ENCODE results near the gene MAPK8.
"Not testable (repeated sequence)": the region's sequence is repeated elsewhere in the genome, so short reads cannot be mapped to it uniquely, and the experiment has no call there.

MAPK8 gene

DNA sequence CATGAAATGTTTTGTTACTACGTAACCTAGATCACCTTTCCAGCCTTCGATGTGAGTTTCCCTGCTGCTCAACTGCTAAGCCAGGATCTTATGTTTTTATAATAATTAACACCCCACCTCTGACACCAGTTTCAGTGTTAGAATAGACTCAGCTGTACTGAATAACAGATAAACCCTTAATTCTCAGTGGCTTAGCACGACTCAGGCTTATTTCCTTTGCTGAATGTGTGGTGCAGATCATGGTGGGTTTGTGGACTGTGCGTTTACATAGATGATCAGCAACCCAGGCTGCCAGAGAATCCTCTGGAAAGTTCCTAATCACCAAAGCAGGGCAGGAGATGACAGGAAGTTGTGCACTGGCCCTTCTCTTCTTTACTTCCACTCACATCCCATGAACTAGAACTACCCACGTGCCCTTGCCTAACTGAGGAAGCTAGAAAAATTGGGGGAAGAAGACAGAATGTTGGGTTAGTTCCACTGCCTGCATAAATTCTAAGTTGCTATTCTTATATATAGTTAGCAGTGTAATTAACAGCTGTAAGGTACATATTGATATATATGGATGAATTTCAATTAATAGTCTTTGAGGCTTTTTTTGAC is 111.8 kb downstream of the MAPK8 start:
- no peak for DNase-seq (ENCODE audit: low read depth in 2 of 2)

DNA sequence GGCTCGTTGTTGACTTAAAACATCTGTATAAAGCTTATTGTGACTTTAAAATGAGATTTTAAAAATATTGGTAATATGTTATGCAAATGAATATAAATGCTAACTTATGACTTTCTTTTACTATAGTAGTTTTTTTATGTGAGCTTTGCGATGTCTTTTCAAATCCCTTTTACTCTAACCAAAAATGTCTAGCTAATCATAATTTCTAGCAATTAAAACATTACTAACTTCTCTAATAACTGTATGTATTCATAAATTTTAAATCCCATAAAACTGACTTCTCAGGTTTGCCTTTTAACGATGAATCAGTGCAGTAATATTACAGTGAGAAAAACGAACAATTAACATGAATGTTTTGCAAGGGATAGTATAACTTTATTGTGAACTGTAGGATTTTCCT is 113.2 kb downstream of the MAPK8 start:
- no peak for DNase-seq (ENCODE audit: low read depth in 2 of 2)

DNA sequence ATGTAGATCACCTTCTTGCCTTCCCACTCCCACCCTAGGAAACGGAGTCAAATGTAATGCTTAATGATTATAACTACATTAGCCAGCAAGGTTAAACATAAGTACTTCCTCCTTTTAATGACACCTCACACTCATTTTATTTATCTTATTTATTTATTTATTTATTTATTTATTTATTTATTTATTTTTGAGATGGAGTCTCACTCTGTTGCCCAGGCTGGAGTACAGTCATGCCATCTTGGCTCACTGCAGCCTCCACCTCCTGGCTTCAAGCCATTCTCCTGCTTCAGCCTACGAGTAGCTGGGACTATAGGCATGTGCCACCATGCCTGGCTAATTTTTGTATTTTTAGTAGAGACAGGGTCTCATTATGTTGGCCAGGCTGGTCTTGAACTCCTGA is 115.4 kb downstream of the MAPK8 start:
- not testable (repeated sequence) for DNase-seq (ENCODE audit: low read depth in 2 of 2)

DNA sequence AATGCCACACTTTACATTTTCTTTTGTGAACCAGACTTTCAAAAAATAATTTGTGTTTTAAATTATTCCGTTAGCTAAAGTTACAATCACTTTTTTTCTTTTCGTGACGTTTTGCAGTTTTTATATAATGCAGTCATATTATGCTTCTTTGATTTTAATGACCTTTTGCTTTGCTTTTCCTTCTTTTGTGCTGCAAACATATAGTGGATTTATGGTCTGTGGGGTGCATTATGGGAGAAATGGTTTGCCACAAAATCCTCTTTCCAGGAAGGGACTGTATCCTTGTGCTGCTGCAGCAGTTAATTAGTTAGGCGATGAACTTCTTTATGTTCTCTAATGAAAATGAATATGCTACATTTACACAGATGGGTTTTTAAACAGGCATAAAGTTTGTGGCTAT is 117.4 kb downstream of the MAPK8 start:
- no peak for DNase-seq (ENCODE audit: low read depth in 2 of 2)

DNA sequence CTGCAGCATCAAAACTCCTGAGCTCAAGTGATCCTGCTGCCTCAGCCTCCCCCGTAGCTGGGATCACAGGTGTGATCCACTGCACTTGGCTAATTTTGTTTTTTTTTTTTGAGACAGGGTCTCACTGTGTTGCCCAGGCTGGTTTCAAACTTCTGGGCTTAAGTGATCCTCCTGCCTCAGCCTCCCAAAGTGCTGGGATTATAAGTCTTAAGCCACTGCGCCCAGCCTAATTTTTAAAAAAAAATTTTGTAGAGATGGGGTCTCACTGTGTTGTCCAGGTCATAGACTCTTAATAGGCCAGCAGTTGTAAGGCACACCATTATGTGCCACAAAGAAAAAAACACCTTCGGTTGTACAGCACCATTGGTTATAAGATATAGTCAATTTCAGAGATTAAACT is 122.4 kb downstream of the MAPK8 start:
- DNase-seq (ENCODE audit: low read depth in 2 of 2): no peak

DNA sequence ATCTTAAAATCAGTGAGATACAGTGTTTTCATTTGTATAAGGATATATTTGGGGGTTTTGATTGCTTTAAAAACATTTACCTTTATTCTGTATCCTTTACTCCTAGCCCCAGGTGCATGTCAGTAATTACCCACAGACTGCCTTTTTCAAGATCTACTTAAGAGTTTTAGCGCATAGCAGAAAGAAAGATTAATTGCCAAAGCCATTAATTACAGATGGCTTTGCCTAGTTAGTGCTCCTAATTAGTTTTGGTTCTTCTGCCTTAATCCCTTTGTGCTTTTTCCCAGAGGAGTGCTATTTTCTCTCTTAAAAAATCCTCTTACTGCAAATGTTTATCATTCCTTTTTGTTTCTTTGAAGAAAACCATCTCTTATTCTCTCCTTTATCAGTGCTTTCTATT is 122.8 kb downstream of the MAPK8 start:
- DNase-seq (ENCODE audit: low read depth in 2 of 2): no peak

DNA sequence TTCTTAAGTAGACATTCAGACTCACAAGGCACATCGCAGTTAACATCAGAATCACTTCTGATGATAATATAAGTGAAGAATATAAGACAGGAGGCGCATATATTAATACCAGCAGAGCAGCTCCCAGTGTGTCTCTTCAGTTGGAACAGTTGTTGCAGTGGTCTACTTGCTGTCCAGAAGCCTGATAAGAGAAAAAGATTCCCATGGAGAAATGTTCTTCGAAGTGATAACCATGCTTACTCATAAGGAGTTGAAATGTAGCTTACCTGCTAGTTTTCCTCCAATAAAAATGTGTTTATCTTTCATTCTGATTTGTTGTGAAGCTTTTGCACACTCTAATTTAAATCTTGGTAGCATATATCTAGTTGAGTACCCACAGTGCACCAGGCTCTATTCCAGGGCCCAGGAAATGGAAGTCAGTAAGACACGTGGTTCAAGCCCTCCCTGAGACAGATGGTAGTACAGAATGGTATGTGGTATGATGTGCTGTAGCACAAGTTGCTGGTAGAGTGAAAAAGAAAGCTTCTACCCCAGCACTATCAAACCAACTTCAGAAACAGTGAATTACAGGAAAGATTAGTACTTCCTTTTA is 124.0 kb downstream of the MAPK8 start:
- DNase-seq (ENCODE audit: low read depth in 2 of 2): no peak

DNA sequence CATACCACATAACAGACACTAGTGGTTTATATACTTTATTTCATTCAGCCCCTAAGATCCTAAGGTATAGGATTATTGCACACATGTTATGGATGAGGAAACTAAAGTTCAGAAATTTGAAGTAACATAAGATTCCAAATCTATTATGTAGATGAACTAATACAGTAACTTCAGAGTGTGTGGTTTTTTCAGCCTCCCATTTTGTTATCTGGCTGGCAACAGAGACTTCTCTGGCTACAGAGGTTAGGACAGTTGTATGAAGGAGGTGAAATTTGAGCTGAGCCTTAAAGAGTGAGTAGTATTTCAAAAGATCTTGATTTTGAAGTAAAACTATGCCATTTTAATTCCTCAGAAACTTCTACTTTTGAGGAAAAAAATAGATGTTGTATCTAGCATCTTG is 125.4 kb downstream of the MAPK8 start:
- no peak for DNase-seq (ENCODE audit: low read depth in 2 of 2)

DNA sequence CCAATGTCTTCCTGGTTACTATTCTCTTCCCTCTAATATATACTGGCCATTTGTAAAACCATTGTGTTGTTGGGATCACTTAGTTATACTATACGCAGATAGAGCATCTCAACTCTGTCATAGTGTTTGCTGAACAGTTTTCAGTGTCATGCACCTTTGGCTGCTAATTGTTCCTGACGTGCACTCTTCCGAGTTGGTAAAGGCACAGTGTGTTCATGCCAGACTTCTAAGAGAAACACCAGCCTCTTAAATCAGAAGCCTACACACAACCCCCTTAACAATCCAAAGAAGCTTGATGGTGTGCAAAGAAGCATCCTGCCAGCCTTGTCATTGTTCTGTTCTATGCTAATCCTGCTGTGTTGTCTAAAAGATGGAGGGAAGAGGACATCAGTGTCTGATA is 131.1 kb downstream of the MAPK8 start:
- no peak for DNase-seq (ENCODE audit: low read depth in 2 of 2)

DNA sequence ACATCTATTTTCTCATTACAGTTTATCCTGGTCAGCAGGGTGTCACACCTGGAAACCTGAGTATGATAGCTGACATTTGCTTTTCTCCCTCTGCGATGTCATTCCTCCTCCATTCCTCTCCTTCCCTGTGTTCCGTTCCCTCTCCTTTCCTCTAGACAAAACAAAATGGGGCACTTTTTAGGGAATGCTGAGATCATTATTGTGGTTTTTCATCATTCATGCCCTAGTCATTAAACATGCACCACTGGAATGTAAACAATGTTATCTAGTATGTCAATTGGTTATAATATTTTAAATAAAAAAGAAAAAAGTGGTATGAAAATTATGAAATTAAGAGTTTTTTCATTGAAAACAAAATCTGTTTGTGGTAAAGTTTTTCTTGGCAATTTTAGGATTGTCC is 132.6 kb downstream of the MAPK8 start:
- peak; percentile 51 to 53 for DNase-seq (ENCODE audit: low read depth in 2 of 2)

DNA sequence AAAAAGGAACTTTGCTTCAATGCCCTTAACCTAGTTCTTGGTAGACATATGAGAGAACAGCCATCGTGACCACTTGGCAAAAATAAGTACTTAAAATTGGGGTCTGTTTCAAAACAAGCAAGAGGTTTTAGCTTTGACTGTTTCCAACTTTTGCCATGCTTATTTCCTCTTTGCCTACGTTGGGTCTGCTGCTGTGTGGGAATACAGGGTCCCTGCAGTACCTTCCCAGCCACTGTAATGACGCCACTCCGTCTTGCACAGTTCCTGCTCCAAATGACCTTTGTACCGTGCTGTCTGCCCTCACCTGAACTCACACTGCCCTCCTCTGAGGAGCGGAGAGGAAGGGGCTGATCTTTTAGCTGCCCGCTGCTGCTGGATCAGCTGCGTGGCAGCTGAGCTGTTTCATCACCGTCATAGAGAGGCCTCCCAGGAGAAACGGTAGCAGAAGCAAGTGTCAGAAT is 133.1 kb downstream of the MAPK8 start:
- DNase-seq (ENCODE audit: low read depth in 2 of 2): no peak

DNA sequence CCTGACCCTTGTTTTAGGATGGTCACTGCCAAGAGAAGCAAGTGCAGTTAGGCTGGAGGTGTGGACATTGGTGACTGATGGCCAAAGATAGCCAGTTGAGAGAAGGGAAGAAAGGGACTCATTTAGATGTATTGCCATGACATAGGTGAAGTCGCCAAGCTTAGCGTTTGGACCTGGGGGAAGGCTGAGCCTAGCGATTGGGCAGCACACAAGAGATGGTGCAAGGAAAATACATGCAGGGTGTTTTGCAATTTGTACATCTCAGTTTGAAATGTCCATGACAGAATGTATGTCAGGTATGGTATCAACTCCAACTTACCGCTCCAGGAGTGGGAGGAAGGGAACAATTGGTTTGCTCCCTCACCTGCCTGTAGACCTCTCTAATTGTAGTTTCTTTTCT is 134.3 kb downstream of the MAPK8 start:
- DNase-seq (ENCODE audit: low read depth in 2 of 2): no peak

DNA sequence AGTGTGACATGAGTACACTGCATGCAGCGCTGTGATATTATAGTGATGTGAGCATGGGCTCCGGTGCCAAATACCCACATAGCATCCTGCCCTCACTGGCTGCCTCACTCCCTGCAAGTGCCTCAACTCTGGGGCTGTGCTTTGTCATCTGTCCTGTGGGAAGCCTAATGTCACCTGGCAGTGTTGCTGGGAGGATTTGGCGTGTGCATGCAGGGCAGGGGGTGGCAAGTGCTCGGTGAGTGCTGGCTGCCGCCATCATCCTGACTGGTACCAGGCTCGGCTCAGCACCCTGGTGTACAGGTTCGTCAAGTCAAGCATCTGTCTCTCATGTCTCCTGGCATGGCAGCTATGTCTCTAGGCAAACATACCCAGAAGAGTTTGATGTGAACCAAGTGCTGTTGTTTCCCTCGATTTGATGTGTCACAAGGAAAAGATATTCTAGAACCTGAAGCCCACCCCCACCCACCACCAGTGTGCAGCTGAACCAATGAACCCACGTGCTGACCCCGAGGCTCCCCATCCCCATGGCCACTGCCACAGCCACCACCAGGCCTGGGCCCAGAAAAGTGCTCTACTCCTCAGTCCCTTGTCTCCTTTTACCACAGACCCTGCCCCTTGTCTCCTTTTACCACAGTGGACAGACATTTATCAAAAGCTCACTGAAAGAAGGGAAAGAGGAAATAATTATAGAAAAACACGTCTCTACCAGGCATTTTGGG is 135.8 kb downstream of the MAPK8 start:
- no peak for DNase-seq (ENCODE audit: low read depth in 2 of 2)

DNA sequence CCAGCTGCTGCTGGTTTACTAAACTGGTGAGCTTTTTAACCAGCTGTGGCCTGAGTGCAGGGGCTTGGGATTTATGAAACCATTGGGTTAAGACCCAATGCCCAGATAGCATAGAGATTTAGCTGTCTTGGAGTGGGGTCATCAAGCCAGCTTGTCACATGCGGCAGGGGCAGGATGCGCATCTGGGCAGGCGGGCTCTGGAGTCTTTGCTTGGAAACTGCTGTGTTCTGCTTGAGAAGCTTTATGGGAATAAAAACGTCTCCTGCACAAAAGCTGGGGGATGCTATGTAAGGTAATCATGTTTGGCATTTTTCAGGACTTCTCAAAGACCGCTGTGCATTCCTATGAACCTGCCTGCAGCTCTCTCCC is 136.3 kb downstream of the MAPK8 start:
- no peak for DNase-seq (ENCODE audit: low read depth in 2 of 2)

DNA sequence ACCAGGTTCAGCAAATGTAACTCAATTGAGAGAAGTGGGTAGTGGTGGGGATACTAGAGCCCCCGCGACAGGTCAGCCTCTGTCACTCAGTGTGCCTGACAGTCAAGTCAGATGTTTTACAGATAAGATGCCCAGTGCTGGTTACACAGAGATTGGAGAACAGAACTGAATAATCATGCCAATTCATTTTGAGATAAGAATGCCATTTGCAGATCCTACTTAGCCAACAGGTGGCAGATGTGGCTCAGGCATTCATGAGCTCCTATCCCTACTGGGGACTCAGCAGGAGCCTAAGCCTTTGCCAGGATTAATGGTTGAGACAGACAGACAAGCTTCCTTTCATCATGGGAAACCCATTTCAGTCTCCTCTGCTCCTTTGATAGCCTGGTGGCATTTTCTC is 137.8 kb downstream of the MAPK8 start:
- DNase-seq (ENCODE audit: low read depth in 2 of 2): no peak

DNA sequence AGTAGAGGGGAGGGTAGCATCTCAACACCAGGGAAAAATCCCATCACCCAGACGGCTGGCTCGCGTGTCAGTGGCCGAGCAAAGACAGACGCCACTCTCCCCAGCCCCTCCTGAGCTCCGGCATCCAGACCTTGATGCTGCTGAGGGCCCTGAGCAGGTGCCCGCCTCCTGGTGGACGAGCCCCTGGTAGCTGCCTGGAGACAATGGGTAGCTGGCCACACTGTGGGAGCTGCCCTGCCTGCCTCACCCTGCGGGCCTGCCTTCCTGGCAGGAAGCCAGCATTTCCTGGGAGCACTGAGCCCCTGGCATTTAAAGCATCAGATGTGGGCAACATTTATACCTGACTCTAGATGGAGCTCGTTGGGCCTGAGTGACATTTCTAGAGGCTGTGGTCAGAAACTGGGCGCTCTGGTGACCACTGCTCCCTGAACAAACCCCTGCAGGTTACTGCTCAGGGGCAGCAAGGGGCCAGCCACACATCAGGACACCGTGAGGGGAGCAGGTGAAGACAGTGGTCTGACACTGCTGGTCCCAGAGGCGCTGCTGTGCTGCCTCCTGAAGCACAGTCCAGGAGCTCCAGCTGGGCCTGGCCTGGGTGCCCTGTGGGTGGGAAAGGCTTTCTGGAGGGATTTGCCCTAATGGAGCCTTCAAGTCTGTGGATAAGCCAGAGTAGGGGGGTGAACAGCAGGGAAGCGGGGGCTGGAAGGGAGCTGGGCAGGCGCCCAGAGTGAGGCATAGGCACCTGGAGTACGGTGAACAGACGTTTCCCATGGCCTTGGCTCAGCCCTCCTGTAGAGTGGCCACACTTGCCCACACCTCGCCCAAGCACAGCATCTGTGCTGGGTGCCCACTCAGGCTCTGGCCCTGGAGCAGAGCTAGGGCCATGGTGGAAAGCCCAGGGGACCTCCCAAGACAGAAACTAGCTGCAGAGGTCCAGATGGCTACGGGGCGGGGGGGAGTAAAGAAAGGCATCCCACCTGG is 138.7 kb downstream of the MAPK8 start:
- no peak for DNase-seq (ENCODE audit: low read depth in 2 of 2)

DNA sequence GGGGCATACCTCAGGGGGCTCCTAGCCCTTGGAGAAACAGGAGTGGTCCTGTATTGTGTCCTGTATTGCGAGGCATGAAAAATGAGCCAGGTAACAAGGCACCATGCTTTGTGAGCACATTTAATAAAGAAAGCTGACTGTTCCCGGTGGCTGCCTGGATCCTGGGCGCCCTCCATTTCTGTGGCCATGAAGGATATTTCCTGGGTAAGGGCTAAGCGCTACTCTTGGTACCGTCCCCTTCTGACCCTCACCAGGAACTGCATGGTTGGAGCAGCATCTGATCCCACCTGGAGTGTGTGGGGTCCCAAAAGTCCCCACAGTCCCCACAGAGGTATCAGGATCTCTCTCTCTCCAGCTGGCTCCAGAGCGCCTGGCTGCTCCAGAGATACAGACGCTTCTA is 139.5 kb downstream of the MAPK8 start:
- no peak for DNase-seq (ENCODE audit: low read depth in 2 of 2)

DNA sequence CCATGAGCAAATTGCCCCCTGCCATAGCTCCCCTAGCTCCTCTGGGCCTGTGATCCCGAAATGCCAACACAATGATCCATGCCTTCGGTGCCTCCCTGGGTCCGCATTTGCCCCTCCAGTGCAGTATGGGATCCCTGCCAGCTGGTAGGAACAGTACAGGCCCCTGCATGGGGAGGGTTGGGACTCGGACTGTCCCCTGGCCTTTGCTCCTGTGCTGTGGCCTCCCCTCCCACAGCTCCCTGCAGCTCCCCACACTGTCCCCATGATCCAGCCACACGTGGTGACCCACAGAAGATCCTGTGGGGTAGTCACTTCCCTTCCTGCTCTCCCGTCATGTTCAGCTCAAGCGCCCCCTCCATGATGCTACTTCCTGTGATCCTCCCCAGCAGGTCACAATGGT is 140.3 kb downstream of the MAPK8 start:
- DNase-seq (ENCODE audit: low read depth in 2 of 2): no peak

DNA sequence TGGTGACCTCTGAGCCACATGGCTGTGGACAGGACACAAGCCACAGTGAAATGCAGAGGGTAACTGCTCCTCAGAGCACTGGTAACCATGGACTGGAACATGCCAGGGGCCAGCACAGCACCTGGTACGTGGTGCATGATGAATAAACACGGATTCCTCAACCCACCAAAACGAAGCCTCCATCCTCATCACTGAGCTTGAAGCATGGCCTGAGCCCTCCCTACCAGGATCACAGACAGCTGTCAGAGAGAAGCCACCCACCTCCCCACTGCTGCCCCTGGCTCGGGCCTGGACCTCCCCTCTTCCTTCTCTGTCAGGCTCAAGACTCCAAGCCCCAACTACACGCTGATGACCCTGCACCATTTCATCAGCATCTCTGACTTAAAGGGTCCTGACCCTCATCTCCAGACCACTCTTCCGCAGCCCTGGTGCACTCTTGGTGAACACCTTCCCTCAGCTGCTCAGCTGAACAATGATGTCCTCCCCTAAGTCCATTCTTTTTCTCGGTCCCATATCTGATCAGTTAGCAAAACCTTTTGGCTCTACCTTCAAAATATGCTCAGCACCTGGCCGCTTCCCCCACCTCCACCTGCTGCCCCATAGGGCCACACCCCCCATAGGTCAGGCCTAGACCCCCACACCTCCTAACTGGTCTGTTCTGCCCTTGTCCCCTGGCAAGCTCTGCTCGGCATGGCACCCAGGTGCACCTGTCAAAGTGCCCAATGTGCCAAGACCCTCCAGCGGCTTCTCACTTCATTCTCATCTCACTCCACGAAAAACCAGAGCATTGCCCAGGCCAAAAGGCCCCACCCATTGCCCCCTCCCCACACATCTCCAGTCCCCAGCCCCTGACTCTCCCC is 141.1 kb downstream of the MAPK8 start:
- DNase-seq (ENCODE audit: low read depth in 2 of 2): no peak

DNA sequence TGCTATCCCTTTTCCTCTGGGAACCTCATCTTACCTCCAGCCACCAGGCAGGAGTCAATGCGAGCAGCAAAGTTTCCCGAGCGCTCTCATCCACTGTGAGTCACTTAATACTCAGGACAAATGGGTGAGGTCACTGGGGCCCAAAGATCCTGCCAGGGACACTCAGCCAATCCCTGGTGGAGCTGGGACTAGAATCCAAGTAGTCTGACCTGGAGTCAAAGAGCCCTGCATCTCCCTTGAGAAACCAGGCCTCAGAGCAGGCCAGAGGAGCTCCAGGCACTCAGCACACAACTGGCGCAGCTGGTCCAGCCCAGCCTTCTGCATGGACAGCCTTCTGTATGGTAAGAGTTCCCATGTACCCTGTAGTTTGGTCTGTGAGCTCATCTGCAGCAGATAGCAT is 142.3 kb downstream of the MAPK8 start:
- no peak for DNase-seq (ENCODE audit: low read depth in 2 of 2)

DNA sequence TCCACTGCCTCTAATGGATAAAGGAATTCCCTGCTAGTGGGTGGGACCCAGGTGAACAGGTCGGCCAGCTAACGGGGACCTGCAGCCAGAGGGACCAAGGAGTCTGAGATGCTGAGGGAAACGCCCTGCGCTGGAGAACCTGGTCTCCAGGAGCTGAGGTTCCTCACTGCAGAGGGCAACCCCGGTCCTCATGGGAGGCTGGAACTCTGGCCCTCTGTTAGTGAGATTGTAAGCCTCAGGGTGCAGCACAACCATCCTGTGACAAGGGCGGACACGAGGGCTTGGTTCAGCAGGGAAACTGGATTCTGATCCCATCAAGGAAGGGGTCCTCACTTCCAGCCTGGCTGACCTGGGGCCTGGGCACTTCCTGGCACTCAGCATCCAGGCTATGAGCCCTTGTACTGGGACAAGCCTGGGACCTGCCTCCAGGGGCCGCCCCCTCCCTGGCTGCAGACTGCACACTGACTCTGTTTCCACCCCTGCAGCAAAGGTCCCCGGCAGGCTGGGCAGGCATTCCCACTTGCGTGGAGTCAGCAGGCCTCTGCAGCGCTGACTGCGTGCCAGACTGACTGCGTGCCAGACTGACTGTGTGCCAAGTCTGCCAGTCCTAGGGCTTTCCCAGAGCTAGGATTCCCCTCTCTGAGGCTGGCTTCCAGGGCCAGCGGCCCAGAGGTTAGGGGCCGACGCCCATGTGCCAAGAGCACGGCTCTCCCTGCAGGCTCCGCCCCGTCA is 143.2 kb downstream of the MAPK8 start:
- no peak for DNase-seq (ENCODE audit: low read depth in 2 of 2)

Measured in fibroblast of skin of left quadriceps (primary cell).